Measurements from ENCODE around the gene ERICH3.
"Not testable (repeated sequence)": the region's sequence is repeated elsewhere in the genome, so short reads cannot be mapped to it uniquely, and the experiment has no call there.

The ERICH3 gene

GRCh38 chr1:74681001-74681400 lies 7.4 kb upstream of the ERICH3 start:
- no peak for DNase-seq

- no peak for DNase-seq
Measured at GRCh38 chr1:74679811-74680210, 6.2 kb upstream of the ERICH3 start.

- no peak for DNase-seq
Measured at GRCh38 chr1:74677926-74678325, 4.3 kb upstream of the ERICH3 start.

- no peak for DNase-seq
Measured at GRCh38 chr1:74674278-74675048, 871 bp upstream of the ERICH3 start.

- DNase-seq: not testable (repeated sequence)
Measured at GRCh38 chr1:74670866-74671265, 2.7 kb downstream of the ERICH3 start.

DNA sequence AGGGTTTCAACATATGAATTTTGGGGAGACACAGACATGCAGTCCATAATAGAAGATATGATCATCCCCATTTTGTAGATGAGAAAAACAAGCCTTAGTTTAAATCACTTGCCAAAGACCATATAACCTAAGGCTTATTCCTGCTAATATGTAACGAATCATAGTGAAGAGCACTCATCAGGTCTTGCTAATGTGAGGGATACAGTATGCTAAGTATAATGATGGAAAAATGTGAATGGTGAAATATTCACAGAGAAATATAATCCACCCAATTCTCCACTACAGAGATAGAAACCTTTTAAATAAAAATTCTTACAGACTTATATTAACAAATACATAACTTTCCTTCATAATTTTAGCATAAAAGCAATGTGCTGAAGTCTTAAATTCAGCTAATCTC lies 18.9 kb downstream of the ERICH3 start:
- no peak for DNase-seq

GRCh38 chr1:74652711-74653139 lies 20.9 kb downstream of the ERICH3 start:
- DNase-seq: peak in 1 of 5 experiments; percentile 13

DNA sequence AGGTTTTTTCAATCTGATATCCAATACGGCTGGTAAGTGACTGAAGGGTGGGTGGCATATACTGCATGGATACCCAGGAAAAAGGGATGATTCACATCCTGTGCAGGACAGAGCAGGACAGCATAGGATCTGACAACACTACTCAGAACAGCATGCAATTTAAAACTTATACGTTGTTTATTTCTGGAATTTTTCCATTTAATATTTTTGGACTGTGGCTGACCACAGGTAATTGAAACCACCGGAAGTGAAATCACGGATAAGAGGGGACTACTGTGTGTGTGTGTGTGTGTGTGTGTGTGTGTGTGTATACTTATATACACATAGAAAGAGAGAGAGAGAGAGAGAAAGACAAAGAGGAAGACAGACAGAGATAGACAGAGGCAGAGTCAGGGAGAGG lies 23.0 kb downstream of the ERICH3 start:
- DNase-seq: no peak

GRCh38 chr1:74641876-74642275 lies 31.7 kb downstream of the ERICH3 start:
- DNase-seq: no peak

- DNase-seq: no peak
Measured at GRCh38 chr1:74641161-74641560, 32.4 kb downstream of the ERICH3 start.

DNA sequence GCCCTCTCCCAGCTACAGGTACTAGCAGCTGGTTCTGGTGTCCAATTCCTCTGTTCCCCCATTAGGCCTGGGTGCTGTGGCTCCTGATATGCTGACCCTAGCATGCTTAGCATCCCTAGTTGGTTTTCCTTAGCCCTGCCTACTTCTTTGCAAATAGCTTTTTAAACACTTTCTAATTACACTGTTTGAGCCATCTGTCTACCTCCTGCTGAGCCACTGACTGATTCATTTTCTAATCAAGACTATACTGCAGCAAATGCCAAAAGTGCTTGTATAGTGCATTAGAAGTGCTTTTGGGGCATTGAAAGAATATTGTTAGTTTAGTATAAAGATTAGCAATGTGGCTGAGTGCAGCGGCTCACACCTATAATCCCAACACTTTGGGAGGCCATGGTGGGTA lies 36.3 kb downstream of the ERICH3 start:
- DNase-seq: no peak

DNA sequence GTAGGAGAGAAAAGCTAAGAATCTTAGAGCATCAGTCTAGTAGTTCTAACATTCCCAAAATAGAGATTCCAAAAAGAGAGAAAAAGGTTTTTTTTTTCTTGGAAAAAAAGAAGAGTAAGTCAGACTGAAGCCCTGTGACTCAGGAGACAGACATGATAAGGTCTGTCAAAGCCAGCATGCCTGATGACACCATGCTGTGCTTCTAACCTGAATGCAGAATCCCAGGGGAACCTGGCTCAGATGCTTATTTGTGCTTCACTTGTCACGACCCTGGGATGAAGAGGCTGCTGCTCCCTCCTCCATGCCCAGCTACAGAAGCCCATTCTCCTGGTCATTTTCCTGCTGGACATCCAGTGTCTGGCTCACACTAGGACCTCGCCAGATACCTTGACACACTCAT lies 44.3 kb downstream of the ERICH3 start:
- no peak for DNase-seq

GRCh38 chr1:74623716-74624115 lies 49.9 kb downstream of the ERICH3 start:
- no peak for DNase-seq

GRCh38 chr1:74620242-74620641 lies 53.4 kb downstream of the ERICH3 start:
- DNase-seq: no peak

- no peak for DNase-seq
Measured at GRCh38 chr1:74618974-74619373, 54.6 kb downstream of the ERICH3 start.

- no peak for DNase-seq
Measured at GRCh38 chr1:74613894-74614293, 59.7 kb downstream of the ERICH3 start.

DNA sequence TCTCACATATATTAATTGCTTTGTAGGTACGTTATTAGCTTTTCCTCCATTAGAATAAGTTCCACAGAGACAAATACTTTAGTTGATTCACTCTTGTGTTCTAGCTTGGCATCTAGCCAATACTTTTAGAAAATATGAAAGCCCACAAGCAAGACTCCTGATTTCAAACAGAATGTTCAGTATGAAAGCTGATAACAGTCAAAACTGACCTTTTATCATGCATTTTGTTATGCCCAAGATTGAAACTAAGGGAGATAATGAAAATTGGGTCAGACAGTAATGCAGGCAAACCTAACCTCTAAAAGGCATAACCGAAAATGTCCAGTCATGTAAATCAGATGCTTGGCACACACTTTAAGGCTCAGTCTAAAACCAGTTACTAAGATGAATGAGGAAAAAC lies 61.7 kb downstream of the ERICH3 start:
- DNase-seq: no peak

GRCh38 chr1:74610961-74611360 lies 62.6 kb downstream of the ERICH3 start:
- DNase-seq: no peak

DNA sequence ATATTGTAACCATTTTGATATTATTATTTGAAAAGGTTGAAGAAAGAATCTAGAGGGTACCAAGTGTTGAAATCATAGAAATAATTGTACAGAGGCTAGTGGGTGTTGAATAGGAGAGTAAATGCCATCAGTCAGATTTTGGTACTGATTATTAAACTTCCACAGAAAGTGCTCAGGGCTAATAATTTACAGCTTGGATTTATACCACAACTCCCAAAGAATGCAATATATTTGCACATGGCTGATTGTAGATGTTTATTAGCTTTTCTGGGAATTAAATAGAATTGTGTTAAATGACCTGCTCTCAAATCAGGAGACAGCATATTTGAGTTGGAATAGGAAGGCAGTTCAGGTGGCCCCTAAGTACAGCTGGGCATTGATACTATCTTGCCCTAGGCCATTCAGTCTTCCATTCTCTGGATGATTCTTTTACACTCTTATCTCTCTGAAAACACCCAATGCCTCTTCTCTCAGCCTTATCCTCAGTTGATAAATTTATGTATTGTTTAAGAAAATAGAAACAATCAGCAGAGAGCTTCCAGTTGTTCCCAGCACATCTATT lies 63.7 kb downstream of the ERICH3 start:
- DNase-seq: no peak

- no peak for DNase-seq
Measured at GRCh38 chr1:74596717-74597116, 76.9 kb downstream of the ERICH3 start.

- DNase-seq: no peak
Measured at GRCh38 chr1:74593887-74594866, 79.4 kb downstream of the ERICH3 start.

DNA sequence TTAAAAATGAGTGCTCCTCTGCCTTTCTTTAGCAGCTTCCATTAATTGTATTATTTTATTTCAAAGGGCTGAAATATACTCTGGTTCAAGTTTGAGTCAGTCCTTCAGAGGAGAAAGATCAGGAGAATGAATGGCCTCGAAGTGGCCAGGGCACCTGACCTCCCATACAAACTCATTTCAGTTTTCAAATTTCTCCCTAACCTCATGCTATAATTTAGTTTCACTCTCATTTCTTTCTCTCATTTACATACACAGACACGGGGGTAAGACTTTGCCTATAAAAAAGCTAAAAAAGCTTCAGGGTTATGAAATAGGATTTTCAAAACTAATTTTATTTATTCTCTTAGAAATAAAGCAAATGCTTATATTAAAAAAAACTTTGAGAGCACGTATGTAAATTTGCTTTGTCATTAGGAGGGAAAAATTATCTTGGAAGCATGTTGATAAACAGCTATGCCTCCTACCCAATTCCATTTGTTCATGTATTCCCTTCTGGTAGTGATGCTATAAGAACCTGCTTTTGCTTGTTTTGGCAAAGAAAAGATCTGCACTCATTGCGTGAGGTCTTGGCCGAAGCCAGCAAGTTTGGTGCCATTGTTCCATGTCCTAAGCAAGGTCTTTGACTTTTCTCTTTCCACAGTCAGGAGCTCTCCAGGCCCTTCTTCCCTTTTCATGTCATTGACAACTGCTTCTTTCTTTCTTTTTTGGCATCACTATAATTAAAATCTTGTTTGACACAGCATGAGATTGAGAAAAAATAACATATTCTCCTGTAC lies 80.8 kb downstream of the ERICH3 start:
- no peak for DNase-seq

DNA sequence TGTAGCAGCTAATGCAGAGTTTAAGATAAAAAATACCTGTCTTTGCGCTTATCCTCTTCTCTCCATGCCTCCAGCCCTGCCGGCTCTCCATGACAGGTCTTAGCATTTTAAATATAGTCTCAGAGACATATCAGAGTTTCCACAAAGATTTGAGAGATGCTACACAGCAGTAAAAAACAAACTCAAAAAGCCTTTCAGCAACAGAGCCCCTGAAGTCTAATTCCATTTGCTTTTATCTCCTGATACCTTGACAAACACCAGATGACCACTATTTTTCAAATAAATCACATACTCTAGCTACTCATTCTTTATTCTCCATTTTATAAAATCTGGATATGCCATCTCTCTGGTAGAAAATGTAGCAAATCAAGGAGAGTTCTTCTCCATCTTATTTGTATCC lies 81.6 kb downstream of the ERICH3 start:
- no peak for DNase-seq

Measured in T-helper 2 cell (primary cell).